NCI-H226 (cell line): ENCODE results near the gene ING4.

Source experiments
- DNase-seq: peaks from one replicate; pipeline ENCODE4 v3.0.0-alpha.2; 2015

ING4 gene

DNA sequence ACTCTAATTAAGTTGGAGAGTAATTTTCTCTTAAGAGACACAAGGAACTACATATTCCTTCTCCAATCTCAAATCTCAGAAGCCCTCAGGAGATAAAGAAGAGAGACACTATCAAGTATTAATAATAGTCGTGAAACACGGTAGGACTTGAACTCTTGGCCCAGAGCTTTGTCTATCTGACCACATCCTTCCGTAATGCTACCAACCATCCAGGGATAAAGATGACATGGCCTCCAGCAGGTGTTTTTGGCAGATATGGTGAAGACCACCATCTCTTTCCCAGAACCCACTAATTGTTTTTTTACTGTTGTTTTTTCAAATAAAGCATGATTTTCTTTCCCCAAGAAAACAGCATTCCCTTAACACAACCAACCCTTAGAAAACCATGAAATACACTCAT lies 22.9 kb upstream of the ING4 start:
- no peak for DNase-seq

GRCh38 chr12:6684609-6685008 lies 21.7 kb upstream of the ING4 start:
- no peak for DNase-seq

- DNase-seq: no peak
Measured at GRCh38 chr12:6676962-6677361, 14.0 kb upstream of the ING4 start.

DNA sequence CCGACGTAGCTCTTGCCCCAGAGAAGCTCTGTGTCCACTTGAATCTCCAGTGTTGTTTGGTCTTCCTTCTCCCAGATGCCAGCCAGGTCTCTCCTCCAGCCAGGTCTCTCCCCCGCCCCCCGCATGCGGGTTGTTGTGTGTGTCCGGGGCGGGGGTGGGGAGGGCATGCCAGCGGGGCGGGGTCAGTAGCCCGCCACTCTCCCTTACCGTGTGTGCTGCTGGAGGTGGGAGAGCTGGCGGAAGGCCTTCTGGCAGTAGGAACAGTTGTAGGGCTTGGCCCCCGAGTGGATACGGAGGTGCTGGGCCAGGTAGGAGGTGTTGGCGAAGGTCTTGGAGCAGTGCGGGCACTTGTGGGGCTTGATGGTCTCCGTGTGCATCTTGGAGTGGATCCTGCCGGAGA lies 9.2 kb upstream of the ING4 start:
- no peak for DNase-seq

DNA sequence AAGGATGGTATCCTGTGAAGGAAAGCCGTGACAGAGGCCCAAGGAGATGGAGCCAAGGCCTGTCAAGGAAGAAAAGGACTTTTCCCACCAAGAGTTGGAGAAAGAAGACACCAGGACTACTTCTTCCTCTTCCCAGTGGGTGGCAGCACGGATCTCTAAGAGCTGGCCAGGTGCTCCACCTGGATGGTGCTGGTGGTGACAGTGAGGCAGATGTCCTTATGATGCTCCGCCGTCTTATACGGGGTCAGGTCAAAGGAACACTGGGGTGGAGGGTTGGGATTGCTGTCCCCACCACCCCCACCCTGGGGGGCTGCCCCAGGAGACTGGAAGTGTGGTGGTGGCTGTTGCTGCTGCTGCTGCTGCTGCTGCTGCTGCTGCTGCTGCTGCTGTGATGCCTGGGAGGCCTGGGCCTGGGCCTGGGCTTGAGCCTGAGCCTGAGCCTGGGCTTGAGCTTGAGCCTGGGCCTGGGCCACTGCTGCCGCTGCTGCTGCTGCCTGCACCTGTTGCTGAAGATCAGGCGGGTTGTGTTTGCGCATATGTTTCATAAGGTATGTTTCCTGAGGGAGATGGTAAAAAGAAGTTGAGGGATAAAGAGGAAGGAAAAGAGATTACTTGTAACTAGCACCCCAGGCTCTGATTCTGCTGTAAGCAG lies 4.8 kb upstream of the ING4 start:
- DNase-seq: no peak

DNA sequence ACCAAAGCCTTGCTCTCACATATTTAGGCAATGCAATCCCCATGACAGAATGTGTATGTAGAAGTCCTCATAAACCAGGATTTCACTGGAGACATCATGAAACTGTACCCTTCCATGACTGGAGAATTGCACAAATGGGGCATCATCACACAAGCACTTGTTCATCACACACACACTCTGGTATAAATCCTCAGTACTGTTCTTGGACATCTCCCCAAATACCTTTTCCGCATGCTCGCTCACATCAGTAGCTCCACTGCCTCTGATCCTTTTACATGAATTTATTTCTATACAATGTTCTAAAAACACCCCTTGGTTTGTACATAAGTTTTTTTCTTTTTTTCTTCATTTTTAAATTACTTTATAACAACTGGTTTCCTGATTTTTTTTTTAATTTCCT lies 3.3 kb upstream of the ING4 start:
- no peak for DNase-seq

DNA sequence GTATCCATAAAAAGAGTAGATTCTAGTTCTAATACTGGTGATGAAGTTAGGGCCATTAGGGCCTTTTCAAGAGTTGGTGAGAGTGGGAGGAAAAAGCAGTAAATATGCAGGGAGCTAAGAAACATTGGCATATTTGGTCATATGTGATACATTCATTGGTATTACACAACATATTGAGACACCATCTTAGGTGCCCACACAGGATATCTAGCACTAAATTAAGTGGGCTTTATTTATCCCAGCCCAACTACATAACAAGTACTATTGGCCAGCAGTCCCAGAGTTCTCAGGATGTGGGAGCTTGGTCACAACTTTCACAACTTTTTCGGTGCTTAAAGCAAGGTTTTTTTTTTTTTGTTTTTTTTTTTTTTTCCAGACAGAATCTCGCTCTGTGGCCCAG lies 2.0 kb upstream of the ING4 start:
- no peak for DNase-seq

- no peak for DNase-seq
Measured at GRCh38 chr12:6662602-6662905, 365 bp downstream of the ING4 start.

DNA sequence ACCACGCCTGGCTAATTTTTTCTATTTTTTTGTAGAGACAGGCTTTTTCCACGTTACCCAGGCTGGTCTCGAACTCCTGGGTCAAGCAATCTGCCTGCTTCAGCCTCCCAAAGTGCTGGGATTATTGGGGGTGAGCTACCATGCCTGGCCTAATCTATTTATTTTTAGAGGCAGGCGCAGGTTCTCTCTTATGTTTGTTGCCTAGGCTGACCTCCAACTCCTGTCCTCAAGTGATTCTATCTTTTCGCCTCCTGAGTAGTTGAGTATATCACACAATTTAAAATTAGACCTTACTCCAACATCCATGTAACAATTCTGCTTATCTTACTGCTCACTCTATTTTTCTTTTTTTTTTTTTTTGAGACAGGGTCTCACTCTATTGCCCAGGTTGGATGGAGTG lies 8.9 kb downstream of the ING4 start:
- no peak for DNase-seq

DNA sequence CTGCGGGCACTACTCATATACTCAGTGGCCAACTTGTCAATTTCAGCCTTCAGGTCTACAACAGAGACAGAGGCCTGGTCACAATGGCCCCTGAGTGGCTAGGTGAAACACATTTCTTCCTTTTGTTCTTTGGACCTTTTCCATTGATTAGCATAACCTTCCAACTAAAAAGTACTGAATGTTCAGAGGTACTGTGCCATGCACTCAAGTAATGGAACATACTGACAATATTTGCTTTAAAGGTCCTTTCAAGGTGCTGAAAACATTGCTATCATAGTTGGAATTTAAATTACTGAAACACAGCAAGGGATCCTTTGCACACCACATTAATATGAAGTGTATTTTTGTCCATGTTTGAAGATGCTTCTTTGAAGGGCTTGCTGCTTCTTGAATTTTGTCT lies 9.6 kb downstream of the ING4 start:
- DNase-seq: no peak

DNA sequence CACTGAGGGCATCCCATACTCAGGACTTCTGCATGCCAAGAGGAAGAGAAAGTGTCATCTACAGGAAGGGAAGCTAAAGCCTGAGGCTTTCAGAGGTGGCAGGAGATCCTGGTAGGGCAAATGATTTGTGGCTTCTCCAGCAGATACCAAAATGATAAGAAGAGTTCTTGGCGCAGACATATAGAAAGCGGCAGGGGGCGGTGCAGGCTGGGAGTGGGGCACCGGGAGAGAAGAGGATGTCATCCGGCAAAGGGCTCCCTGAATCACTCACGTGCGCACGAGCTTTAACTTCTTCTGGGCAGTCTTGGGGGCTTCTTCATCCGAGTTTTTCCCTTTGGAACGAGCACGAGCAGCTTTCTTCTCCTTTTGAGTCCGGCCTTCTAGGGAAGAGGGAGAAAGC lies 10.5 kb downstream of the ING4 start:
- no peak for DNase-seq

DNA sequence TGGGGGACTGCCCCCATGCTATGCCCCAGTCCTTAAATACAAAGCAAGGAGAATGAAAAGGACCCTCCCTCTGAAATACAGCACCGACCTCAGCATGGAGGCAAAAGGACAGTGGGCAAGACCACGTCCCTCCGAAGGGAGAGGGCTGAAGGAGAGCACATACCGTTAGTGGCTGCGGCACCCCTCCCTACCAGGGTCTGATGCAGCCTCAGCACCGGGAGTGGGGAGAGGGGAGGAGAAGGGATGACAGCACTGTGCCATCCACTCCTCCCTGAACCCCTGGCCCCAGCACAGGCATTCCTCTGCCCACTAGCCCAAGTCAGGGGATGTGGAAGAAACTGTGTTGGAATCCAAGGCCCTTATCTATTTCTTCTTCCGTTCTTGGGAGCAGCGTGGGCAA lies 12.1 kb downstream of the ING4 start:
- DNase-seq: no peak

DNA sequence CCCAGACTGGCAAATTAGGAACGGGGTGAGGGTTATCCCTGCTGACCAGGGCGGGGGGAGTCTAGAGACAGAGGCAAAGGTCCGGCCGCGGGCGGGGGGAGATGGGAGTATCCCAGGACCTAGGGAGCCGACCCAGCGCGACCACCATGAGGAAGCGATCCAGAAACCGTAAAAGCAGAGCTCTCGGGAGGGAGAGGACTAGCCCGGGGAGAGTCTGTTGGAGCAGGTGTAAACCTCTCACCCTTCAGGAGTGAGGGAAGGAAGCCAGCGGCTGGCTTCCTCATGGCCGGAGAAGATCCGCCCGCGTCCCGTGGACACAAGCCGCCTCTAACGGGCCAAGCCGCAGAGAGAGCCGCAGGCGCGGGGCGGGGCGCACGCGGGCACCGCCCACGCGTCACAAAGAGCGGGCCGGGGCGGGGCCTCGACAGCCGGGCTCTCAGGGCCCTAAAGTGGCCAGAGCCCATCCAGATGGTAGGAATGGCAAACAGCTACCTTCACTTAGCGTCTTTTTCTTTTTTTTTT lies 15.8 kb downstream of the ING4 start, which contains the start of gene ACRBP:
Gene ACRBP (minus strand): TSS at position 350 of the 522 bp plus-strand sequence. CDS start 66 bp downstream, at position 284.
- DNase-seq: no peak

GRCh38 chr12:6646276-6647082 lies 16.4 kb downstream of the ING4 start:
- no peak for DNase-seq

DNA sequence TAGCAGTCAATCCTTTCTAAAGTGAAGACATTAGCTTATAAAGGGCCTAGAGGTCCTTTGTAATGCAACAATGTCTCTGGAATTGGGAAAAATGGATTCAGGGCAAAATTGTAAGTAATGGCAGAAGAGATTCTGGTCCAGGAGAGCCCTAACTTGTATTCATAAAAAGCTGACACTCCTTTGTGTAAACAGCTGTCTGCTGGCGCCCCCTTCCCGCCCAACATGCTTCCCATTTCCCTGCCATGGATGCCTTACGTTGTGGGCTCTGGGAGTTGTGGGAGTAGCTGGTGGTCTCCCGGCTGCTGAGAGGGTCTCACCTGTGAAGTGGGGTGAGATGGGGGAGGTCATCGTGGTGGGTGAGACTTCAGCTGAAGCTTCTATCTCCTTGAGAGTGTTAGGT lies 18.0 kb downstream of the ING4 start:
- no peak for DNase-seq

DNA sequence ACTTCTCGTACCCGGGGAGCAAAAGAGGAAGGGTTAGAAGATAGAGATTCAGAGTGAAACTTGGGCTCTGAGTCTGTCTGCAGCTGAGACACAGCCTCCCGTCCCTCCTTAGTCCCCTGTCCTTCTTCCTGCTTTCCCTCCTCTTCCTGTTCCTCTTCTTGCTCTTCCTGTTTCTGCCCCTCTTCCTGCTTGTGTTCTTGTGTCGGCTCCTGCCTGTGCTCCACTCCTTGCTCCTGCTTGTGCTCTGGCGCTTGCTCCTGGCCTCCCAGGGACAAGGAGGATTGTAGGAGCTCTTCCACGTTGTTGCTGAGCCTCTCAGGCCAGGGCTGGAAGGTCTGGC lies 18.7 kb downstream of the ING4 start:
- no peak for DNase-seq

DNA sequence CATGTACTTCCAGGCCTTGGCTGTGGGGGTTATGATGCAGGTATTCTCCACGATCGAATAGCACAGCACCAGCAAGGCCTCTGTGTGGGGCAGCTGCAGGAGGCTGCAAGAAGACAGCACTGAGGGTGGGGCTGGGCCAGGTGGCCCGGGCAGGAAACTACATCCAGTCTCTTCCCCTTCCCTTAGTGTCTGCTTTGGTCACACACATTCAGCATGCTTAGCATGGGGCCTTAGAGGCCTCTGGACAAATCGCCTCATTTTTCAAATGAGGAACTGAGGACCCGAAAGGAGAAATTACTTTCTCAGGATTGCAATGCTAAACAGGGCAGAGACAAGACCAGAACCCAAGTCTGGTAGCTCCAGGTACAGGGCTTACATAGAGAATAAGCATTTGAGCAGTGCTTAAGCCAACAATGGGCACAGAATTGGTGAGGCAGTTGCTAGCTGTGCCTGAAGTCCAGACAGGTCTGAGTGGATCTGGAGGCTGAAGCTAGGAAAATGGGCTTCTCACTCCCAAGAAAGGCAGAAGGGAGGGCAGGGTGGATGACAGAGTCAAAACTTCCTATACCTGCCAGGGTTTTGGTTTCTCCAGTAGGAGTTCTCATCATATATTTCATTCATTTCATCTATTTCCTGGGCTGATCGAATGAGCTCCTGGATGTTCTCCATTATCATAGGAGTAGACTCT lies 19.2 kb downstream of the ING4 start:
- DNase-seq: no peak

- no peak for DNase-seq
Measured at GRCh38 chr12:6641131-6641530, 21.8 kb downstream of the ING4 start.

- DNase-seq: no peak
Measured at GRCh38 chr12:6640497-6640896, 22.4 kb downstream of the ING4 start.

- DNase-seq: no peak
Measured at GRCh38 chr12:6639151-6639801, 23.6 kb downstream of the ING4 start.

DNA sequence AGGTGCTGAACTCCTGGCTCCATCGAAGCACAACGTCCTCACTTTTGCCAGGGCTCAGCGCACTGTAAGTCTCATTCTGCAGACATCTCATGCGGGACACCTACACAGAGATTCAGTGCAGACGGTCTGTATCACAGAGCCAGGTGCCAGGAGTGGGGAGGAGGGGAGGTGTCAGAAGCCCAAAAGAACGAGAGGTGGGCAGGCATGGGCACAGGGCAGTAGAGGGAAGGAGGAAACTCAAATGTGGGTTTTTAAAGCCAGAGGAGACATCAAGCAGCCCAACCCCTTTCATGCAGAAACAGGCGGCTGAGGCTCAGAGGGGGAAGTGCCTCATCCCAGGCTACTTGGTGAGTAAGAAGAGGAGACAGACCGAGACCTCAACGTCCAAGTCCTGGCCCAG lies 24.6 kb downstream of the ING4 start:
- no peak for DNase-seq

- peak; percentile 59 for DNase-seq
Measured at GRCh38 chr12:6635856-6636531, 26.9 kb downstream of the ING4 start, which contains the start of gene LPAR5. TSS of gene LPAR5 (minus strand) at chr12:6635959. CDS start at chr12:6621248, 14,711 bp downstream.

GRCh38 chr12:6635375-6635855 lies 27.5 kb downstream of the ING4 start:
- DNase-seq: no peak
